ENCODE results near the gene DBP. TPM values are rescaled to one million over a fixed set of nuclear protein-coding genes. Genes with fewer than 3 reads are reported as not detected.

The DBP gene
- total and polyA plus RNA-seq, 2 of the 13 experiments (the other 11 are each of a cell fraction or from before 2014, with no cell fraction given): 1.7 to 5.8 TPM

DNA sequence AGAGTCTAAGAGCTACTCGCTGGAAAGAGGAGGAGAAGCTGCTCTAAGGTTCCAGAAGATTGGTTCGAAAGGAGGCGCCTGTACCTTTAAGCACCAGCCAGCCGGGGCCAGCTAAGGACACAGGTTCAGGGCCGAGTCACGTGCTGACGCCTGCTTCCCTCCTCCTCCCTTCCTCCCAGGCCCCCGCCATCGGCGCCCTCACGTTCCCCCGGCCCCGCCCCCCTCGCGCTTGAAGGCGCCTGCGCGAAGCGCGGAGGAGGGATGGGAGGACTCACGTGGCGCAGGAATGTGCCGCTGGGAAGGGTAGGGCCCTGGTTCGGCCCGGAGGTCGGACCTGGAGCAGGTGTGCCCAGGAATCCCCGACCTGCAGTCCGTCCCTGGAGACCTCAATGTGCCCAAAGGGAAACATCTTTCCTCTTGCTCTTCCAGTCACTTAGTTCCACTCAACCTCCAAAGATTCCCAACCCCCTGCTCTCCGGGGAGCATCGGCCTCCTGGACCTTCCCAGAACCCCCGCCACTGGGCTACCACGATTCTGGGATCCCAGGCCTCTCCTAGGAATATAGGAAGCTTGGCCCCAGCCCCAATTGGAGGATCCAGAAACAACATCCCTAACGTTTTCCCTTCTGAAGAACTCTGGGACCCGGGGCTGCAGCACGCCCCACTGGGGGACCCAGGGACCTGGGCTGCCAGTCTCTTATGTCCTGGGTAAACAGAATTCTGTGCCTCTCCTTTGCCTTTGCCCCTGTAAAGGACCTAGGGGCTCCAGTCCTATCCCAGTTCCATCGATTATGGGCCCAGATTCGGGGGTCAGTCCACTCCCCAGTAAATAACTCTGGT is 2.5 kb downstream of the DBP start (continued):
- no peak for TF ChIP-seq RAD21 (CRISPR knock-in tag; IDR thresholded peaks at IDR 0.05)
- no peak for TF ChIP-seq JARID2 (CRISPR knock-in tag; IDR thresholded peaks at IDR 0.05; ENCODE audit: insufficient replicate concordance)
- TF ChIP-seq CBFB (CRISPR knock-in tag; IDR thresholded peaks at IDR 0.05): no peak
- no peak for TF ChIP-seq ZNF646 (CRISPR knock-in tag; IDR thresholded peaks at IDR 0.05)
- TF ChIP-seq ZNF850 (CRISPR knock-in tag; conservative IDR thresholded peaks at IDR 0.05): no peak
- peak; percentile 86 for TF ChIP-seq ZNF331 (CRISPR knock-in tag; IDR thresholded peaks at IDR 0.05)
- TF ChIP-seq KLF11 (CRISPR knock-in tag; IDR thresholded peaks at IDR 0.05): no peak
- TF ChIP-seq MZF1 (CRISPR knock-in tag; IDR thresholded peaks at IDR 0.05; ENCODE audit: borderline replicate concordance): no peak
- TF ChIP-seq, protein P1, sequence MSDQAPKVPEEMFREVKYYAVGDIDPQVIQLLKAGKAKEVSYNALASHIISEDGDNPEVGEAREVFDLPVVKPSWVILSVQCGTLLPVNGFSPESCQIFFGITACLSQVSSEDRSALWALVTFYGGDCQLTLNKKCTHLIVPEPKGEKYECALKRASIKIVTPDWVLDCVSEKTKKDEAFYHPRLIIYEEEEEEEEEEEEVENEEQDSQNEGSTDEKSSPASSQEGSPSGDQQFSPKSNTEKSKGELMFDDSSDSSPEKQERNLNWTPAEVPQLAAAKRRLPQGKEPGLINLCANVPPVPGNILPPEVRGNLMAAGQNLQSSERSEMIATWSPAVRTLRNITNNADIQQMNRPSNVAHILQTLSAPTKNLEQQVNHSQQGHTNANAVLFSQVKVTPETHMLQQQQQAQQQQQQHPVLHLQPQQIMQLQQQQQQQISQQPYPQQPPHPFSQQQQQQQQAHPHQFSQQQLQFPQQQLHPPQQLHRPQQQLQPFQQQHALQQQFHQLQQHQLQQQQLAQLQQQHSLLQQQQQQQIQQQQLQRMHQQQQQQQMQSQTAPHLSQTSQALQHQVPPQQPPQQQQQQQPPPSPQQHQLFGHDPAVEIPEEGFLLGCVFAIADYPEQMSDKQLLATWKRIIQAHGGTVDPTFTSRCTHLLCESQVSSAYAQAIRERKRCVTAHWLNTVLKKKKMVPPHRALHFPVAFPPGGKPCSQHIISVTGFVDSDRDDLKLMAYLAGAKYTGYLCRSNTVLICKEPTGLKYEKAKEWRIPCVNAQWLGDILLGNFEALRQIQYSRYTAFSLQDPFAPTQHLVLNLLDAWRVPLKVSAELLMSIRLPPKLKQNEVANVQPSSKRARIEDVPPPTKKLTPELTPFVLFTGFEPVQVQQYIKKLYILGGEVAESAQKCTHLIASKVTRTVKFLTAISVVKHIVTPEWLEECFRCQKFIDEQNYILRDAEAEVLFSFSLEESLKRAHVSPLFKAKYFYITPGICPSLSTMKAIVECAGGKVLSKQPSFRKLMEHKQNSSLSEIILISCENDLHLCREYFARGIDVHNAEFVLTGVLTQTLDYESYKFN (CRISPR knock-in tag; conservative IDR thresholded peaks at IDR 0.05): peak; percentile 66
- TF ChIP-seq, protein P2, sequence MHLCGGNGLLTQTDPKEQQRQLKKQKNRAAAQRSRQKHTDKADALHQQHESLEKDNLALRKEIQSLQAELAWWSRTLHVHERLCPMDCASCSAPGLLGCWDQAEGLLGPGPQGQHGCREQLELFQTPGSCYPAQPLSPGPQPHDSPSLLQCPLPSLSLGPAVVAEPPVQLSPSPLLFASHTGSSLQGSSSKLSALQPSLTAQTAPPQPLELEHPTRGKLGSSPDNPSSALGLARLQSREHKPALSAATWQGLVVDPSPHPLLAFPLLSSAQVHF (CRISPR knock-in tag; IDR thresholded peaks at IDR 0.05): no peak
- no peak for TF ChIP-seq ZNF547 (CRISPR knock-in tag; IDR thresholded peaks at IDR 0.05)
- TF ChIP-seq KLF15 (CRISPR knock-in tag; IDR thresholded peaks at IDR 0.05; ENCODE audit: borderline replicate concordance): peak; percentile 45; the same call in 1 of the 2 replicates
- TF ChIP-seq, protein P3, sequence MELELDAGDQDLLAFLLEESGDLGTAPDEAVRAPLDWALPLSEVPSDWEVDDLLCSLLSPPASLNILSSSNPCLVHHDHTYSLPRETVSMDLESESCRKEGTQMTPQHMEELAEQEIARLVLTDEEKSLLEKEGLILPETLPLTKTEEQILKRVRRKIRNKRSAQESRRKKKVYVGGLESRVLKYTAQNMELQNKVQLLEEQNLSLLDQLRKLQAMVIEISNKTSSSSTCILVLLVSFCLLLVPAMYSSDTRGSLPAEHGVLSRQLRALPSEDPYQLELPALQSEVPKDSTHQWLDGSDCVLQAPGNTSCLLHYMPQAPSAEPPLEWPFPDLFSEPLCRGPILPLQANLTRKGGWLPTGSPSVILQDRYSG (CRISPR knock-in tag; IDR thresholded peaks at IDR 0.05): no peak
- TF ChIP-seq ZNF136 (CRISPR knock-in tag; IDR thresholded peaks at IDR 0.05; ENCODE audit: low read depth): no peak
- no peak for TF ChIP-seq ZNF513 (CRISPR knock-in tag; conservative IDR thresholded peaks at IDR 0.05)
- TF ChIP-seq HHEX (CRISPR knock-in tag; IDR thresholded peaks at IDR 0.05): no peak

Data from HepG2 (cell line).